Neural cell (in vitro differentiated cells): Measurements from ENCODE around the gene C1QTNF8. TPM values are rescaled to one million over a fixed set of nuclear protein-coding genes. Genes with fewer than 3 reads are reported as not detected.

ENCODE experiments used
- H2AFZ ChIP-seq: fragments of 200-600, 300-800 bp; sonication (generic), shearing (Covaris generic); 2 replicates; pipeline ENCODE4 v1.6.0; 2014; ENCODE audit warnings: low read depth, mild to moderate bottlenecking, antibody characterized with exemption, low read length, moderate library complexity
- H3F3A ChIP-seq: fragments of 200-600 bp; shearing (Covaris generic); 2 replicates; pipeline ENCODE4 v1.6.1; 2016; ENCODE audit warnings: mild to moderate bottlenecking, moderate library complexity, mixed read lengths, antibody characterized with exemption, low read length; ENCODE audit not compliant: insufficient read depth, poor library complexity, severe bottlenecking
- H3K27ac ChIP-seq: fragments of 200-600, 300-800 bp; sonication (generic), shearing (Covaris generic); 2 replicates; pipeline ENCODE4 v1.5.1; 2014; ENCODE audit warnings: mild to moderate bottlenecking, low read length, moderate library complexity
- H3K27me3 ChIP-seq: fragments of 300-800, 200-600 bp; sonication (generic), shearing (Covaris generic); 2 replicates; pipeline ENCODE4 v1.6.0; 2014; ENCODE audit warnings: mild to moderate bottlenecking, low read depth, low read length, moderate library complexity; ENCODE audit not compliant: insufficient read depth
- H3K36me3 ChIP-seq: fragments of 300-800, 200-600 bp; sonication (generic), shearing (Covaris generic); 2 replicates; pipeline ENCODE4 v1.5.1; 2014; ENCODE audit warnings: mild to moderate bottlenecking, antibody characterized with exemption, low read length, moderate library complexity; ENCODE audit not compliant: insufficient read depth
- H3K4me2 ChIP-seq: fragments of 300-800, 200-600 bp; sonication (generic), shearing (Covaris generic); 2 replicates; pipeline ENCODE4 v1.6.0; 2014; ENCODE audit warnings: mild to moderate bottlenecking, low read length
- H3K4me3 ChIP-seq: fragments of 300-800, 200-600 bp; sonication (generic), shearing (Covaris generic); 2 replicates; pipeline ENCODE4 v1.5.1; 2014; ENCODE audit warnings: mild to moderate bottlenecking, low read length, moderate library complexity
- H3K79me2 ChIP-seq: fragments of 200-600 bp; shearing (Covaris generic); replicated peaks from 2 replicates; pipeline ENCODE4 v1.6.0; 2014; ENCODE audit warnings: mild to moderate bottlenecking, low read length, moderate library complexity; ENCODE audit not compliant: insufficient read depth
- H3K9ac ChIP-seq: fragments of 300-800, 200-600 bp; sonication (generic), shearing (Covaris generic); 2 replicates; pipeline ENCODE4 v1.6.1; 2016; ENCODE audit warnings: mild to moderate bottlenecking, low read length, mixed read lengths
- H3K9me2 ChIP-seq: fragments of 200-600 bp; shearing (Covaris generic); 2 replicates; pipeline ENCODE4 v1.6.1; 2016; ENCODE audit warnings: mild to moderate bottlenecking, low read length, mixed read lengths; ENCODE audit not compliant: insufficient read depth
- H3K9me3 ChIP-seq: fragments of 200-600, 300-800 bp; sonication (generic), shearing (Covaris generic); 2 replicates; pipeline ENCODE4 v1.6.1; 2016; ENCODE audit warnings: mild to moderate bottlenecking, mixed run types, low read length, moderate library complexity, mixed read lengths
- H4K20me1 ChIP-seq: fragments of 200-600 bp; shearing (Covaris generic); 2 replicates; pipeline ENCODE4 v1.6.1; 2016; ENCODE audit warnings: mild to moderate bottlenecking, mixed run types; ENCODE audit not compliant: insufficient read depth
- EP300 ChIP-seq: fragments of 450-650 bp; conservative IDR thresholded peaks from 2 replicates; pipeline ENCODE4 v1.6.1; 2014; ENCODE audit warnings: antibody characterized with exemption, mild to moderate bottlenecking, moderate library complexity; ENCODE audit not compliant: poor library complexity, severe bottlenecking
- EZH2 ChIP-seq: fragments of 200-600, 300-800 bp; shearing (Covaris generic), sonication (generic); IDR thresholded peaks from 2 replicates; pipeline ENCODE4 v1.6.1; 2014; ENCODE audit warnings: antibody characterized with exemption, low read length, borderline replicate concordance, mild to moderate bottlenecking; ENCODE audit not compliant: insufficient read depth, poor library complexity, severe bottlenecking
- MXI1 ChIP-seq: fragments of 450-650 bp; conservative IDR thresholded peaks from 2 replicates; pipeline ENCODE4 v1.6.1; 2014; ENCODE audit warnings: antibody characterized with exemption, mild to moderate bottlenecking; ENCODE audit not compliant: poor library complexity, severe bottlenecking
- POLR2AphosphoS5 ChIP-seq: IDR thresholded peaks from 2 replicates; pipeline ENCODE4 v1.6.1; 2012
- RAD21 ChIP-seq: fragments of 450-650 bp; conservative IDR thresholded peaks from 2 replicates; pipeline ENCODE4 v1.6.1; 2014; ENCODE audit warnings: antibody characterized with exemption, mild to moderate bottlenecking, moderate library complexity
- SMC3 ChIP-seq: fragments of 450-650 bp; conservative IDR thresholded peaks from 2 replicates; pipeline ENCODE4 v1.6.1; 2014; ENCODE audit warnings: antibody characterized with exemption, mild to moderate bottlenecking, moderate library complexity; ENCODE audit not compliant: poor library complexity
- TAF1 ChIP-seq: IDR thresholded peaks from 2 replicates; pipeline ENCODE4 v1.6.1; 2012; ENCODE audit warnings: low read depth
- polyA plus RNA-seq: library from polyadenylated mRNA; depleted of rRNA; stranded (reverse); fragments of >200 nt; gene quantifications from 2 replicates; pipeline ENCODE4 v1.2.3, GENCODE V29; 2014
- TF ChIP-seq, protein P1 (sequence below): fragments of 450-650 bp; IDR thresholded peaks from 2 replicates; pipeline ENCODE4 v1.5.1; 2014; ENCODE audit warnings: antibody characterized with exemption, mild to moderate bottlenecking, moderate library complexity; ENCODE audit not compliant: poor library complexity, severe bottlenecking
- TF ChIP-seq, protein P2 (sequence below): IDR thresholded peaks from 2 replicates; pipeline ENCODE4 v1.6.1; 2012; ENCODE audit warnings: borderline replicate concordance

The C1QTNF8 gene
- polyA plus RNA-seq, 1 donor from 2014 or later: 0.79 TPM

DNA sequence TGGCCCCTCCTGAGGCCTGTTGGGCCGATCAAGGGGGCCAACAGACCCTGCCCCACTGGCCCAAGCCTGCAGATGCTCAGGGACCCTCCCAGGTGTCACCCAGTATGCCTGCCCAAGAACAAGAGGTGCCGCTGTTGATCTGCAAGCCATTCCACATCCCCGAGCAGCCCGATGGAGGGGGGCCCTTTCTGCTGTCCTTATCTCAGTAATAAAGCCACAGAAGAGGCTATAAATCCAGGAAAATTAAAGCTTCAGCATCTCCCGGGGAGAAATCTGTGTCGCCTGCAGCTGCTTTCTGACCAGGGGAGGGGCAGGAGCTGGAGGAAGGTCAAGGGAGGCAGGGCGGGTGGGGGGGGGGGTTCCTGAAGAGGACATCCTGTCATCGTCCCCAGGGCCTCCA lies 45.1 kb upstream of the C1QTNF8 start:
- H3K4me2 ChIP-seq: no peak overlapping the region
- H3F3A ChIP-seq: no peaks in the 10 kb centered on the region
- H3K27ac ChIP-seq: no peak overlapping the region
- H3K9me3 ChIP-seq: no peaks in the 10 kb centered on the region
- no peaks in the 10 kb centered on the region for H3K36me3 ChIP-seq
- H3K79me2 ChIP-seq: no peaks in the 10 kb centered on the region
- H3K9me2 ChIP-seq: no peaks in the 10 kb centered on the region
- no peaks in the 10 kb centered on the region for H3K27me3 ChIP-seq
- no peaks in the 10 kb centered on the region for H4K20me1 ChIP-seq
- H2AFZ ChIP-seq: no peak overlapping the region
- TF ChIP-seq POLR2AphosphoS5 (no peak), SMC3 (no peak), EP300 (no peak), RAD21 (no peak), EZH2 (no peak), MXI1 (no peak), TAF1 (no peak)
- TF ChIP-seq, protein P1, sequence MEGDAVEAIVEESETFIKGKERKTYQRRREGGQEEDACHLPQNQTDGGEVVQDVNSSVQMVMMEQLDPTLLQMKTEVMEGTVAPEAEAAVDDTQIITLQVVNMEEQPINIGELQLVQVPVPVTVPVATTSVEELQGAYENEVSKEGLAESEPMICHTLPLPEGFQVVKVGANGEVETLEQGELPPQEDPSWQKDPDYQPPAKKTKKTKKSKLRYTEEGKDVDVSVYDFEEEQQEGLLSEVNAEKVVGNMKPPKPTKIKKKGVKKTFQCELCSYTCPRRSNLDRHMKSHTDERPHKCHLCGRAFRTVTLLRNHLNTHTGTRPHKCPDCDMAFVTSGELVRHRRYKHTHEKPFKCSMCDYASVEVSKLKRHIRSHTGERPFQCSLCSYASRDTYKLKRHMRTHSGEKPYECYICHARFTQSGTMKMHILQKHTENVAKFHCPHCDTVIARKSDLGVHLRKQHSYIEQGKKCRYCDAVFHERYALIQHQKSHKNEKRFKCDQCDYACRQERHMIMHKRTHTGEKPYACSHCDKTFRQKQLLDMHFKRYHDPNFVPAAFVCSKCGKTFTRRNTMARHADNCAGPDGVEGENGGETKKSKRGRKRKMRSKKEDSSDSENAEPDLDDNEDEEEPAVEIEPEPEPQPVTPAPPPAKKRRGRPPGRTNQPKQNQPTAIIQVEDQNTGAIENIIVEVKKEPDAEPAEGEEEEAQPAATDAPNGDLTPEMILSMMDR: no peak
- TF ChIP-seq, protein P2, sequence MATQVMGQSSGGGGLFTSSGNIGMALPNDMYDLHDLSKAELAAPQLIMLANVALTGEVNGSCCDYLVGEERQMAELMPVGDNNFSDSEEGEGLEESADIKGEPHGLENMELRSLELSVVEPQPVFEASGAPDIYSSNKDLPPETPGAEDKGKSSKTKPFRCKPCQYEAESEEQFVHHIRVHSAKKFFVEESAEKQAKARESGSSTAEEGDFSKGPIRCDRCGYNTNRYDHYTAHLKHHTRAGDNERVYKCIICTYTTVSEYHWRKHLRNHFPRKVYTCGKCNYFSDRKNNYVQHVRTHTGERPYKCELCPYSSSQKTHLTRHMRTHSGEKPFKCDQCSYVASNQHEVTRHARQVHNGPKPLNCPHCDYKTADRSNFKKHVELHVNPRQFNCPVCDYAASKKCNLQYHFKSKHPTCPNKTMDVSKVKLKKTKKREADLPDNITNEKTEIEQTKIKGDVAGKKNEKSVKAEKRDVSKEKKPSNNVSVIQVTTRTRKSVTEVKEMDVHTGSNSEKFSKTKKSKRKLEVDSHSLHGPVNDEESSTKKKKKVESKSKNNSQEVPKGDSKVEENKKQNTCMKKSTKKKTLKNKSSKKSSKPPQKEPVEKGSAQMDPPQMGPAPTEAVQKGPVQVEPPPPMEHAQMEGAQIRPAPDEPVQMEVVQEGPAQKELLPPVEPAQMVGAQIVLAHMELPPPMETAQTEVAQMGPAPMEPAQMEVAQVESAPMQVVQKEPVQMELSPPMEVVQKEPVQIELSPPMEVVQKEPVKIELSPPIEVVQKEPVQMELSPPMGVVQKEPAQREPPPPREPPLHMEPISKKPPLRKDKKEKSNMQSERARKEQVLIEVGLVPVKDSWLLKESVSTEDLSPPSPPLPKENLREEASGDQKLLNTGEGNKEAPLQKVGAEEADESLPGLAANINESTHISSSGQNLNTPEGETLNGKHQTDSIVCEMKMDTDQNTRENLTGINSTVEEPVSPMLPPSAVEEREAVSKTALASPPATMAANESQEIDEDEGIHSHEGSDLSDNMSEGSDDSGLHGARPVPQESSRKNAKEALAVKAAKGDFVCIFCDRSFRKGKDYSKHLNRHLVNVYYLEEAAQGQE: no peak
- no peak overlapping the region for H3K9ac ChIP-seq
- H3K4me3 ChIP-seq: no peak overlapping the region

DNA sequence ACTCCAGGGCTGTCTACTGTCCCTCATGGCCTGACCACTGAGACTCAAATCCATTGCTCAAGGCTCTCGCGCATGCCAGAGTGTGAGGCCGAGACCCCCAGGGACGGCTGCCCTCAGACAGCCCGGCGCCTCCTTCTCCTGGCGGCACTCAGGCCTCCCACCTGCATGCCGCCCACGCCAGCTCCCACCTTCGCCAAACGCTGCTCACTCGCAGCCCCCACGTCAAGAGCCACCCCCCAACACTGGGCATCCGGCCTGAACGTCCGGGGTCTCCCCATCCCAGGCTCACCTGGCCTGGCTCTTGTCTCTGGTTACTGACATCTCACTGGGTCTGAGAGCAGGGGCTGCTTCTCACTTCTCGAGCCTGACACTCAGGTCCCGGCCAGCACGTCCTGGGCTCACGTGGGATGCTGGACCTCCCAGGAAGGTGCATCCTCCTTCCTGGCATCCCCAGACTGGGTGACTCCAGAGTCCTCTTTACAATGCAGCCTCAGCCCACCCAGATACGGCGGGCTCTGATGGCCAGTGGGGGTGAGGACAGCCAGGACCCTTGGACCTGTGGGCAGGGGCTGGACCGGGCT lies 44.6 kb upstream of the C1QTNF8 start:
- Histone ChIP-seq H3F3A (no peaks in the 10 kb centered on the region), H3K9me2 (no peaks in the 10 kb centered on the region), H3K9me3 (no peaks in the 10 kb centered on the region), H3K36me3 (no peaks in the 10 kb centered on the region), H2AFZ (no peak overlapping the region), H3K9ac (no peak overlapping the region), H3K79me2 (no peaks in the 10 kb centered on the region), H3K27me3 (no peaks in the 10 kb centered on the region), H4K20me1 (no peaks in the 10 kb centered on the region), H3K27ac (no peak overlapping the region), H3K4me2 (no peak overlapping the region), H3K4me3 (no peak overlapping the region)
- TF ChIP-seq, protein P2: no peak
- TF ChIP-seq SMC3: no peak
